ENCODE results near the gene SORCS2.

The SORCS2 gene

GRCh38 chr4:7705593-7705992 is 513.3 kb downstream of the SORCS2 start:
- no peak for DNase-seq

DNA sequence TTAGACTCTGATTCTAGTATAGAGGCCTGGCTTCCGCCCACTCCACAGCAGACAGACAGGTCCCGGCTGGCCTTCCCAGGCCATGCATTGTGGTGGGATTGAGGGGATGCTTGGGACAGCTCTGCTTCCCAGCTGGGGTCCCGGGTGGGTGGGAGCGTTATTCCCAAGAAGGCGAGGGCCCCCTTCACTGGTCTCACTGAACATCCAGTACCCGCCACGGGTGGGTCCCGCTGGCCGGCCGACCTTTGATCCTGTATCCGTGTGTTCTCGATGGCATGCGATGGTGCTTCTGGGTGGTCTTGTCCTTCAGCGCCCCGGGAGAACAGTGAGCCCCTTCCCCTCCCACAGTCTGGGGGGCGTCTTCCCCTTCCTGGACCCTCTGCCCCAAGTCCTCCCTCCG is 515.9 kb downstream of the SORCS2 start:
- DNase-seq: no peak

GRCh38 chr4:7708981-7709380 is 516.6 kb downstream of the SORCS2 start:
- no peak for DNase-seq

GRCh38 chr4:7709431-7709830 is 517.1 kb downstream of the SORCS2 start:
- DNase-seq: no peak

GRCh38 chr4:7710126-7710525 is 517.8 kb downstream of the SORCS2 start:
- no peak for DNase-seq

DNA sequence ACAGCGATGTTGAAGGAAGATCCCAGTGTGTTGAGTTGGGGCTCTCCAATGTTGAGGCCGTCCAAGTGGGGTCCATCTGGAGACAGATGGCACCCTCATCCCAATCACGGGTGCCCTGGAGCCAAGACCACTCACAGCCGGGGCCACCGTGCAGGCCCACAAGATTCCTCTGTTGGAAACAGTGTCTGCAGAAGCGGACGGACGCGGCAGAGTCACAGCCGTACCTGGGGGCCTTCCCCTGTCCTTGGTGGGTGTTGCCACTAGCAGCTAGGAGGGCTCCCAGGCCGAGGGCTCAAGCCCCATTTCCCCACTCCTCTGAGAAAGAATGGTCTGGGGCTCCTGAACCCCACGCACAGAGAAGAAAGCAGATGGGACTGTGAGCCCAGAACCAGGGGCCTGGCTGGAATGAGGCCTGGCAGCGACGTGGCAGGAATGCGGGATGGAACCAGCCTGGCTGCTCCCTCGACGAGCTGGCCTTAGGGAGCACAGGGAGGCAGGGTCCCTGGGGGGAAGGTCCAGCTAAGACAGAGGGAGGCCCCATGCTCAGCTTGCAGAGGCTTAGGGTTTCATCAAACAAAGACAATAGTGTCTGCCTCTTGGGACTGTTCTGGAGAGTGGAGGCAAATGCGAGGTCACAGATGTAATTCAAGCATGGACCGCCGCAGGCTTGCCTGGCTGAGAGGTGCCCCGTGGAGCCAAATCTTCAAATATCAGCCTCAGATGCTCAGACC is 518.4 kb downstream of the SORCS2 start:
- DNase-seq: no peak

- no peak for DNase-seq
Observed at GRCh38 chr4:7711307-7711963, 519.1 kb downstream of the SORCS2 start.

DNA sequence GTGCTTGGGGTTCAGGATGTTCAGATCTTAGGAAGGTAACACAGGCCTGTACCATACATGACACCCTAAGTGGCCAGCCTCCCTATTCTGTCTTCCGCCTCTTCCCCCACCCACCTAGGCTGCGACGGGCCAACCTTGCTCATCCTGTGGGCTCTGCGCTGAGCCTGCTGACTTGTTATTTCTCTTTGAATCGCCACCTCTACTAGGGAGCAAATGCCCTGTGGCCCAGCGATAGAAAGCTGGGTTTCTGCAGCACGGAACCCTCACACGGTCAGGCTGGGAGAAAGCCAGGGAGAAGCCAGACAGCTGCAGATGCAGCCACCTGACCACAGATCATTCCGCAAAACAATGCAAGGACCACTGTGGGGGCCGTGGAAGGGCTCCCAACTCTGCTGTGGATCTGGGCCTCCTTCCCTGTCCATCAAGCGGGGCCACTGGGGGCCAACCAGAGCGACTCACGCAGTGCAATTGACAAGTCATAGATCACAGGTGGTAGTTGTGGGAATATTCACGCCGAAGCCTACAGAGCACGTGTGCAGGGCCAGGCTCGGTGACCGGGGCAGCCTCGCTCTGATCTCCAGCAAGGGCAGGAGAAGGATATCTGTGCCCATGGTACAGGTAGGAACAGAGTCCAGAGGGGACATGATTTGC is 519.8 kb downstream of the SORCS2 start:
- DNase-seq: no peak

GRCh38 chr4:7713757-7714156 is 521.4 kb downstream of the SORCS2 start:
- no peak for DNase-seq

- no peak for DNase-seq
Observed at GRCh38 chr4:7714176-7714575, 521.8 kb downstream of the SORCS2 start.

- no peak for DNase-seq
Observed at GRCh38 chr4:7714738-7715137, 522.4 kb downstream of the SORCS2 start.

GRCh38 chr4:7715271-7716009 is 523.1 kb downstream of the SORCS2 start:
- DNase-seq: no peak

DNA sequence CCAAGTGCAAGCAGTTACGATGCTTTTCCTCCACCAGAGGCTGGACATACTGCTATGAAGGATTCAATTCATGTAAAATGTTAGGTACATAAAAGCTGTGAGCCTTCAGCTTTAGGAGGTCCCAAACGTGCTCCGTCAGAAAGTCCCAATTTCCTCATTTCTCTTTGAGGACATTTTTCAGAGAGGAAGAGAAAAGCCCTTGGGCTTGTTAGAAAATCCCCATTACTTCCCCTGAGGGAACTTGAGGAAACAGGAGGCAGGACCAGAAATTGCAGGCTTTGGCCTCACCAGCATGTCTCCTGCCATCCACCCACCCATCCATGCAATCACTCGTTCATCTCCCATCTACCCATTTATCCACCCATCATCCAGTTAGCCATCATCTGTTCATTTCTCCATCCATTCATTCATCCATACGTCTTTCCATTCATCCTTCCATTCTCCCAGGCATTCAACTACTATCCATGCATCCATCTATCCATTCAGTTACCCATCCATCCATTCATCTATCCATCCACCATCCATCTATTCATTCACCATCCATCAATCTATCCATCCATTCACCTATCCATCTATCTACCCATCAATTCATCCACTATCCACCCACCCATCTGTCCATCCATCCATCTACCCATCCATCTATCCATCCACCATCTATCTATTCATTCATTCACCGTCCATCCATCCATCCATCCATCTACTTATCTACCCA is 523.8 kb downstream of the SORCS2 start:
- no peak for DNase-seq

DNA sequence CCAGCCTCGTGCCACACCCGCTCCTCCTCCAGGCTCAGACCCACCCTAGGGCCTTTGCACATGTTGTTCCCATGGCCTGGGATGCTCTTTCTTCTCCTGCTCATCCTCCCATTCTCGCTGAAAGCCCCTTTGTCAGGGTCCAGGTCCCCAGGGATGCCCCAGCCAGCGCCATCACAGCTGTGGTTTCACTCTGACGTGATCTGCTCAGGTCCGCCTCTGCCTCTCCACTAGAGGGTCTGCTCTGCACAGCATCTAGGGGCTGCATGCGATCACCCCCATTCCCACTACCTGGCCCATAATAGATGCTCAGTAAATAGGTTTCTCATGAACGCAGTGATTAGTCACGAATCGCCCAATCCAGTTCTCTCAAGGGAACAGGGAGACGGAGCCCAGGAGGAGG is 524.8 kb downstream of the SORCS2 start:
- no peak for DNase-seq

DNA sequence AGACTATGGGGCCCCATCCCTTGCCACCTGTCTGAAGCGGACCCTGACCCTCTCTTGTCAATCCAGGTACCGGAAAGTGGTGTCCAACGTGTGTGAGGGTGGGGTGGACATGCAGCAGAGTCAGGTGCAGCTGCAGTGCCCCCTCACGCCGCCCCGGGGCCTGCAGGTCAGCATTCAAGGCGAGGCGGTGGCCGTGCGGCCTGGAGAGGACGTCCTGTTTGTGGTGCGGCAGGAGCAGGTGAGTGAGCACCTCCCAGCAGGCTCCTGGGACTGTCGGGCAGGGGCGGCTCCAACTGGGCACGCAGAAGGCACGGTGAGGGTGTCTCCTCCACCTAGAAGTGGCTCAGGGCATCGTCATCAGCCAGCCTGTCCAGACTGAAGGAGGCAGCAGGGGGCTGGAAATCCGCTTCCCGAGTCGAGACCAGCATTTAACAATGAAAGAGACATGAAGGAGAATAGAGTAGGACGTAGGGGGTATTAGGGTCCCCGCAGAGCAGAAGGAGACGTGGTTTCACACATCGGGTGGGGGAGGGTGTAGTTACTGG is 525.7 kb downstream of the SORCS2 start:
- DNase-seq: no peak

DNA sequence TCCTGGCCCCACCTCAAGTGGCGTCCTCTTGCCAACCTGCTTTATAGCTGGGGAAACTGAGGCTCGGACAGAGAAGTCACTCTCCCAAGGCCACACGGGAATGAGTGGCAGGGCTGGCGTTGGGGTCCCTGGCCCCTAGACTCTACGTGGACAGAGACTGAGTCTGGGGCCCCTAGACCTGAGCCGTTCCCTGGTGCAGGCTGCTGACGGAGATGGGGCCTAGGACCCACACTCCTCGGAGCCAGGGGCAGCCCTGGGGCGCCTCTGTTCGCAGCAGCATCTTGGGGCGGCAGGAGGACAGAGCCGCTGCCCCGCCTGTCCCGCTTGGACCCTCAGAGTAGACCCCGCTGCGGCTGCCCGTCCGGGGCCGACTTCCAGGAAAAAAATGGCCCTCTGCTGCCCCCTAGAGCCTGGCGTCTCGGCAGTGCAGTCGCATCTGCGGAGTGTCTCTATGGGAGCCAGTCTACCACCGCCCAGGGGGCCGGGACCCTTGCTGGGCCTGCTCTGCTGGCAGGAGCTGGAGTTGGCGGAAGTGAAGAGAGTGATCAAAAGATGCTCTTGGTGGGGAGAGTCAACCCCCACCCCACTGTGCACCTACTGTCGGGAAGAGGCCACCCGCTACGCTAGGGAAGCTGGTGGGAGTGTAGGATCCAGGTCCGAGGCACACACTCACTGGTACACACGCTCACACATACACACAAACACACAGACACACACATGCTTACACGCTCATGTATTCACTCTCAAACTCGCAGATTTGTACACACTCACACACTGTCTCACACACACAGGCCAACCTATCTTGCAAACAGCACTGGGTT is 527.2 kb downstream of the SORCS2 start:
- peak; percentile 41 for DNase-seq

DNA sequence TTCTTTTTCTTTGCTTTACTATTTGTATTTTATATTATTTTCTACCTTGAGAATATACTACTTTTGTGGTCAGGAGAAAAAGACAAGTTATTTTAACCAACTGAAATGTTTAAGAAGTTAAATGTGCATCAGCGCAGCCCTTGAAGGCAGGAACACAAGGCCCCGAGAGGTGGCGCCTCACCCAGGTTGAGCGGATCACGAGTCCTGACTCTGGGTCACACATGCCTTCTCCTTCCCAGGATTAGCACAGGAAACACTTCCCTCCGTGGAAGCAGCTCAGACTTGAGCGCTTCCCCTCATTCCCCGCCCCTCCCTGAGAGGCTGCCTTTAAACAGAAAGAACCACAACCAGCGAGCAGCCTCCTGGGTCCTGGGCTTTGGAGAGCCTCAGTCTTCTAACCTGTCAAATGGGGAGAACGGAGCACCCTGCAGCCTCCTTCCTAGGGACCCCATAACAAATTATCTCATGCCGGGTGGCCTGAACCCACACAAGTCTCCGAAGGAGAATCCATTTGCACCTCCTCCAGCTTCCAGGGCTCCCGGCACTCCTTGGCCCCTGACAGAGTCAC is 529.7 kb downstream of the SORCS2 start:
- DNase-seq: no peak

GRCh38 chr4:7722766-7723387 is 530.5 kb downstream of the SORCS2 start:
- no peak for DNase-seq

- no peak for DNase-seq
Observed at GRCh38 chr4:7723625-7724024, 531.3 kb downstream of the SORCS2 start.

DNA sequence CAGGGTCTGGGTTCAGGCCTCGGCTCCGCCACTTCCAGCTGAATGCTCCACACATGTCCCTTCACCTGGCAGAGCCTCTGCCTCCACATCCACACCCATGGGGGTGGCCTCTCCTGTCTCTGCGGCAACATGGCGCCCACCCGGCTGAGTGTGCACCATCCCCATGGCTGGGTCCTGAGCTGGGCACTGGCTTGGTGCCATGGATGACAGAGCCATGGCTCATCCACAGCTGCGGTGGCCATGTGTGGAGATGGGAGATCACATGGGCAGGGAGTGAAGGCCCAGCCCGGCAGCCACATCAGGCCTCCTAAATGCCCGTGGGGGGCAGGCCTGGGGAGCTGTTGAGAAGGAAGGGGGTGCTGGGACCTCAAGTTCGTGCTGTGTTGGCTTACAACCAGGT is 533.6 kb downstream of the SORCS2 start:
- no peak for DNase-seq
